ENCODE data around the gene VSIG10.
A peak's percentile ranks its signal among the peaks of the same experiment; 100 is the strongest.
"Not testable (repeated sequence)": the region's sequence is repeated elsewhere in the genome, so short reads cannot be mapped to it uniquely, and the experiment has no call there.

VSIG10 gene, protein sequence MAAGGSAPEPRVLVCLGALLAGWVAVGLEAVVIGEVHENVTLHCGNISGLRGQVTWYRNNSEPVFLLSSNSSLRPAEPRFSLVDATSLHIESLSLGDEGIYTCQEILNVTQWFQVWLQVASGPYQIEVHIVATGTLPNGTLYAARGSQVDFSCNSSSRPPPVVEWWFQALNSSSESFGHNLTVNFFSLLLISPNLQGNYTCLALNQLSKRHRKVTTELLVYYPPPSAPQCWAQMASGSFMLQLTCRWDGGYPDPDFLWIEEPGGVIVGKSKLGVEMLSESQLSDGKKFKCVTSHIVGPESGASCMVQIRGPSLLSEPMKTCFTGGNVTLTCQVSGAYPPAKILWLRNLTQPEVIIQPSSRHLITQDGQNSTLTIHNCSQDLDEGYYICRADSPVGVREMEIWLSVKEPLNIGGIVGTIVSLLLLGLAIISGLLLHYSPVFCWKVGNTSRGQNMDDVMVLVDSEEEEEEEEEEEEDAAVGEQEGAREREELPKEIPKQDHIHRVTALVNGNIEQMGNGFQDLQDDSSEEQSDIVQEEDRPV

GRCh38 chr12:118103601-118104382 lies at the start of gene VSIG10:
VSIG10 (minus strand) TSS chr12:118104011; CDS start chr12:118103671, 340 bp downstream.
- no peak for DNase-seq

- DNase-seq: no peak
Observed at GRCh38 chr12:118151755-118152154, 47.9 kb upstream of the VSIG10 start.

DNA sequence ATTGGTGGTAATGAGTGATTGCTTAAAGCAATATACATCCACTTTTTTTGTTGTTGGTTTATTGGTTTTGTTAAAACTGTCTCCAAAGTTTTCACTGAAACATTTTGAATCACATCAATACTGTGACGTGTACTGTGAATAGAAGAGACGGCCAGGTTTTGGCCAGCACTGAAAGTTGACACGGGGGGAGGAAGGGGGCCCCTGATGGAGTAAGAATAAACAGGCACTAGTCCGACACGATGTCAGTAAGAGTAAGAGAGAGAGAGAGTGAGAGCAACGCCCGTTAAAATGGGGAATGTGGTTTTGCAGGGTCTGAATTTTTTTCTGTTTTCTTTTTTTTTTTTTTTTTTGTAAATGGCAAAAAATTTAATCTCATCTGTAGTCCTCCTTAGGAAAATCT lies 46.8 kb upstream of the VSIG10 start:
- no peak for DNase-seq

GRCh38 chr12:118148287-118148686 lies 44.5 kb upstream of the VSIG10 start:
- no peak for DNase-seq

GRCh38 chr12:118145798-118146156 lies 42.0 kb upstream of the VSIG10 start:
- no peak for DNase-seq

DNA sequence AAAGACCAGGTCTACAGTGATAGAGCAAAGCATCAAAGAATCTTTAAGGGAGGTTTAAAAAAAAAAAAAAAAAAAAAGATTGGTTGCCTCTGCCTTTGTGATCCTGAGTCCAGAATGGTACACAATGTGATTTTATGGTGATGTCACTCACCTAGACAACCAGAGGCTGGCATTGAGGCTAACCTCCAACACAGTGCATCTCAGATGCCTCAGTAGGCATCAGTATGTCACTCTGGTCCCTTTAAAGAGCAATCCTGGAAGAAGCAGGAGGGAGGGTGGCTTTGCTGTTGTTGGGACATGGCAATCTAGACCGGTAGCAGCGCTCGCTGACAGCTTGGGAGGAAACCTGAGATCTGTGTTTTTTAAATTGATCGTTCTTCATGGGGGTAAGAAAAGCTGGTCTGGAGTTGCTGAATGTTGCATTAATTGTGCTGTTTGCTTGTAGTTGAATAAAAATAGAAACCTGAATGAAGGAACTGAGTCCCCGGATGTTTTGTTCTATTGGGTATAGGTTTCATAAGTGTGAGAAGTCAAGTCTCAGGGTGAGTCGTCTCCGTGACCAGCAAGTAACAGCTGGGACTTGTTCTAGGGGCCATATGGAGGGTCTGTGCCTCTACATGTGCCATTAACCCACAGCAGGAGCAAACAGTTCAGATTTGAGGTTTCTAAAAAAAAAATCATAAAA lies 41.4 kb upstream of the VSIG10 start:
- no peak for DNase-seq

DNA sequence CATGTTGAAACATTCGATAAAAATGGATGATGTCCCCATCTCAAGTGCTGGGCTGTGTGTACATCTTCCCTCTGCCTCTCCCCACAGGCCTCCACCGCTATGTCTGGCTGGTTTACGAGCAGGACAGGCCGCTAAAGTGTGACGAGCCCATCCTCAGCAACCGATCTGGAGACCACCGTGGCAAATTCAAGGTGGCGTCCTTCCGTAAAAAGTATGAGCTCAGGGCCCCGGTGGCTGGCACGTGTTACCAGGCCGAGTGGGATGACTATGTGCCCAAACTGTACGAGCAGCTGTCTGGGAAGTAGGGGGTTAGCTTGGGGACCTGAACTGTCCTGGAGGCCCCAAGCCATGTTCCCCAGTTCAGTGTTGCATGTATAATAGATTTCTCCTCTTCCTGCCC lies 40.7 kb upstream of the VSIG10 start:
- DNase-seq: no peak

DNA sequence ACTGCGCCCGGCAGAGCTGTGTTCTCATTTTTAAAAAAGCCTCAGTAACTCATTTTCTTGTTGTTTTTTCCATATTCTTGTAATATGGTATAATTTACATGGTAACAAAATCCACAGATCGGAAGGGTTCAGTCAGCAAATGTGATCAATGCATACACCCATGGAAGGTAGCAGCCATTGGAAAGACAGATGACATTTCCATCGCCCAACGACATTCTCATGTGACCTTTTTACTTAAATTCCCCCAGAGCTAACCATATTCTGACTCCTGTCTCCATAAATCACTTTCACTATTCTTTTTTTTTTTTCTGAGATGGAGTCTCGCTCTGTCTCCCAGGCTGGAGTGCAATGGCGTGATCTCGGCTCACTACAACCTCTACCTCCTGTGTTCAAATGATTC lies 37.0 kb upstream of the VSIG10 start:
- no peak for DNase-seq

- no peak for DNase-seq
Observed at GRCh38 chr12:118137148-118137678, 33.4 kb upstream of the VSIG10 start.

- no peak for DNase-seq
Observed at GRCh38 chr12:118136559-118137003, 32.8 kb upstream of the VSIG10 start.

- peak; percentile 48 for DNase-seq
Observed at GRCh38 chr12:118135788-118136558, 32.2 kb upstream of the VSIG10 start, which contains the start of gene PEBP1. PEBP1 (plus strand) TSS chr12:118136124; CDS start chr12:118136210, 86 bp downstream.

DNA sequence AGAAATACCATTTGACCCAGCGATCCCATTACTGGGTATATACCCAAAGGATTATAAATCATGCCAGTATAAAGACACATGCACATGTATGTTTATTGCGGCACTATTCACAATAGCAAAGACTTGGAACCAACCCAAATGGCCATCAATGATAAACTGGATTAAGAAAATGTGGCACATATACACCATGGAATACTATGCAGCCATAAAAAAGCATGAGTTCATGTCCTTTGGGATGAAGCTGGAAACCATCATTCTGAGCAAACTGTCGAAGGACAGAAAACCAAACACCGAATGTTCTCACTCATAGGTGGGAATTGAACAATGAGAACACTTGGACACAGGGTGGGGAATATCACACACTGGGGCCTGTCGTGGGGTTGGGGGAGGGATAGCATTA lies 25.6 kb upstream of the VSIG10 start:
- not testable (repeated sequence) for DNase-seq

GRCh38 chr12:118127867-118128266 lies 24.1 kb upstream of the VSIG10 start:
- DNase-seq: no peak

GRCh38 chr12:118126119-118126757 lies 22.4 kb upstream of the VSIG10 start:
- DNase-seq: no peak

DNA sequence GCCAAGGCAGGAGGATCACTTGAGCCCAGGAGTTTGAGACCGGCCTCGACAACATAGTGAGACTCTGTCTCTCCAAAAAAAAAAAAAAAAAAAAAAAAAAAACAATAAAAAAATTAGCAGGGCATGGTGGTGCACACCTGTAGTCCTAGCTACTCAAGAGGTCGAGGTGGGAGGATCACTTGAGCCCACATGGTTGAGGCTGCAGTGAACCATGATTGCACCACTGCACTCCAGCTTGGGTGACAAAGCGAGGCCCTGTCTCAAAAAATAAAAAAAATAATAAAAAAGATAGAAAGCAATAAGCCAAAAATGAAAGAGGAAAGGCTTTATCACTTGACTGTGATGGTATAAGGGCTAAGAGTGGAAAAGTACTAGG lies 21.9 kb upstream of the VSIG10 start:
- DNase-seq: no peak

GRCh38 chr12:118124333-118124874 lies 20.6 kb upstream of the VSIG10 start:
- DNase-seq: no peak

GRCh38 chr12:118122264-118122663 lies 18.5 kb upstream of the VSIG10 start:
- no peak for DNase-seq

GRCh38 chr12:118120579-118121363 lies 17.0 kb upstream of the VSIG10 start:
- no peak for DNase-seq

DNA sequence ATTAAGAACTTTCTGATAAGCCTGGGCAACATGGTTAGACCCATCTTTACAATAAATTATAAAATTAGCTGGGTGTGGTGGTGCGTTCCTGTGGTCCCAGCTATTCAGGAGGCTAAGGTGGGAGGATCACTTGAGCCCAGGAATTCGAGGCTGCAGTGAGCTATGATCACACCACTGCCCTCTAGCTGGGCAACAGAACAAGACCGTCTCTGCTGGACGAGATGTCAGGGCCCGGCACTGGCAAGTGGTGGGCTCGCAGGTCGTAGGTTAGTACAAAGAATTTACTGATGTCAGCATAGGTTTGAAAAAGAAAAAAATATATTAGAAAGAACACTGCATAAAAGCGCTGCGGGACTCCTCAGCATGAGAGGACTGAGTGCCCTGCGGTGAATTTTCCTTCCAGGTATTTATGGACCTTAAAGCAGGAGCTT lies 15.7 kb upstream of the VSIG10 start:
- DNase-seq: no peak

- no peak for DNase-seq
Observed at GRCh38 chr12:118109088-118109487, 5.3 kb upstream of the VSIG10 start.

All from SIG-M5 (cell line).